Caki2 (cell line): Measurements from ENCODE around the gene TSEN2. TPM values are rescaled to one million over a fixed set of nuclear protein-coding genes. Genes with fewer than 3 reads are reported as not detected.
"Not testable (repeated sequence)": the region's sequence is repeated elsewhere in the genome, so short reads cannot be mapped to it uniquely, and the experiment has no call there.

Experiments used
- DNase-seq: peaks from one replicate; pipeline ENCODE4 v3.0.0-alpha.2; 2015; ENCODE audit warnings: low read depth
- in situ Hi-C: cut with HindIII; loops from 2 replicates; pipeline ENCODE4 v1.10.0; 2016; ENCODE audit warnings: low sequenced_read_pairs, low pct_unique_long_range_greater_than_20kb, mixed read lengths
- total RNA-seq: library from RNA; depleted of rRNA; stranded (reverse); fragments of >200 nt; shearing (Covaris generic); gene quantifications from 2 replicates; pipeline ENCODE4 v1.2.3, GENCODE V29; 2014; ENCODE audit warnings: low replicate concordance; rRNA removed

Gene TSEN2
- total RNA-seq: 19.0 and 25.4 TPM in 2 replicates

GRCh38 chr3:12484198-12484982 lies at the start of gene TSEN2:
Gene TSEN2 (plus strand): TSS chr3:12484480. CDS start chr3:12489801, 5,321 bp downstream.
- in situ Hi-C loops: no loop called here
- peak; percentile 93 for DNase-seq

DNA sequence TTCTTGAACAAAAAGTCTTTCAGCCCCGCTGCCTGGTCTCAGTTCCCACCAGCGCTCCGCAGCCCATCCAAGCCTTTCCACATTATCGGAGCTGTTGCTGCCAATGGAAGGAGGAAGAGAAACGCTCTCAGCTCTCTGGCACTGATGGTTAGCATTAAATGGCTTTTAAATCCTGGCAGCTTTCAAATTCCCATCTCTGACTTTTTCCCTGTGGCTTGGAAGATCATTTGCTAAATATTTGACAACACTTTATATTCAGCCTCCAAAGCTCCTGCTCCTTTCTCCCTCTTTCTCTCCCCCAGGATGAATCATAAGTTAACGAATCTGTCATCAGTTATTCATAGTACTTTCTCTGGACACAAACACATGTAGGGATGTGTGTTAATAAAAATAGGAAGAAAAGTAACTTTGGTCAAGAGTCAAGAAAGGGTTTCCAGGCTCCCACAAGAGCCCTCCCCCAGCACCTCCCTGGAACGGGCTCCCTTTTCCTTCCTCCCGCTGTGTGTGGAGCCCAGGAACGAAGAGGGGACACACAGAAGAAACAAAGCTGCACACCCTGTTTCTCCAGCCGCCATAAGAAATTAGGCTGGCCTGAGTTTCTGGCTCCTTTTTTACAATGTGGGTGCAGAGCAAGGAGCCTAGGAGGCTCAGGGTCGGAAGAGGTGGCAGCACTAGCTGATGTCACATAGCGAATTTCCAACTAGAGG lies 47.6 kb upstream of the TSEN2 start:
- in situ Hi-C loops: no loop called here
- DNase-seq: no peak

- in situ Hi-C loops: no loop called here
Observed at GRCh38 chr3:12437221-12437605, 47.1 kb upstream of the TSEN2 start.

DNA sequence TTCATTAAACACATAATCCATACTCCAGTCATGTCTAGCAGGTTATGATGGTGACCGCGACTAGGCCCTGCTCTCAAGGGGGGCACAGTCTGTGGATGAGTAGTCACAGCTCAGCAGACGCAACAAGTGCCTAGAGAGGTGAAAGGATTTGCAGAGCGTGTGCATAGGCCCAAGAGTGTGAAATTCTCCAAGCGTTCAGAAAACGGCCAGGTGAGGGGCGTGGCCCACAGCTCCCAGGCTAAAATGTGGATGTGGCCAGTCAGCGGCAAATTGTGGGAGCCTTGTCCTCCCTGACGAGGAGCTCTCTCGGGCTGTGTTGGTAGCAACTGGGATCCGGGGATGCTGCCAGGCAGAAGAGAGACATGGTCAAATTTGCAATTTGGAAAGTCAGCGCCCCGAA lies 46.4 kb upstream of the TSEN2 start:
- no peak for DNase-seq
- in situ Hi-C loops: no loop called here

More at GRCh38 chr3:12437221-12437605, 47.1 kb upstream of the TSEN2 start:
- DNase-seq: no peak

DNA sequence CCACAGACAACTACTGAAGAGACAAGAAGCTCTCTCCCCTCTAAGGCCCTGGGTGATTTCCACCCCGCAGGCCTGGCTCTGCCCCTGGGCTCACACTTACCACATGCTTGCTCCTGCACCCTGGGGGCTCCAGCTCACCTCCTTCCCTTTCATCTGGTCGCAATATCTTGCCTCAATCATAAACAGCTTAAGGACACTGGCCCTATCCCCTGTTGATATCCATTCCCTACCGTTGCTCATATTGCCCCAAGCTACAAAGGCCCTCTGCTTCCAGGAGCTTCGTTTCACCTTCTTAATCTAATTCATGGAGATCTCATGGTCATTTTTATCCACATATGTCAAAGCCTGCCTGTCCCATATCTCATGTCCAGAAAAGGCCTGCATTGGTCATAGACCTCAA lies 46.0 kb upstream of the TSEN2 start:
- no peak for DNase-seq

GRCh38 chr3:12439161-12439940 lies 44.9 kb upstream of the TSEN2 start:
- in situ Hi-C loops: no loop called here
- DNase-seq: no peak

More for the DNA sequence above, 46.0 kb upstream of the TSEN2 start:
- in situ Hi-C loops: no loop called here

- no peak for DNase-seq
- in situ Hi-C loops: no loop called here
Observed at GRCh38 chr3:12440927-12441714, 43.2 kb upstream of the TSEN2 start.

DNA sequence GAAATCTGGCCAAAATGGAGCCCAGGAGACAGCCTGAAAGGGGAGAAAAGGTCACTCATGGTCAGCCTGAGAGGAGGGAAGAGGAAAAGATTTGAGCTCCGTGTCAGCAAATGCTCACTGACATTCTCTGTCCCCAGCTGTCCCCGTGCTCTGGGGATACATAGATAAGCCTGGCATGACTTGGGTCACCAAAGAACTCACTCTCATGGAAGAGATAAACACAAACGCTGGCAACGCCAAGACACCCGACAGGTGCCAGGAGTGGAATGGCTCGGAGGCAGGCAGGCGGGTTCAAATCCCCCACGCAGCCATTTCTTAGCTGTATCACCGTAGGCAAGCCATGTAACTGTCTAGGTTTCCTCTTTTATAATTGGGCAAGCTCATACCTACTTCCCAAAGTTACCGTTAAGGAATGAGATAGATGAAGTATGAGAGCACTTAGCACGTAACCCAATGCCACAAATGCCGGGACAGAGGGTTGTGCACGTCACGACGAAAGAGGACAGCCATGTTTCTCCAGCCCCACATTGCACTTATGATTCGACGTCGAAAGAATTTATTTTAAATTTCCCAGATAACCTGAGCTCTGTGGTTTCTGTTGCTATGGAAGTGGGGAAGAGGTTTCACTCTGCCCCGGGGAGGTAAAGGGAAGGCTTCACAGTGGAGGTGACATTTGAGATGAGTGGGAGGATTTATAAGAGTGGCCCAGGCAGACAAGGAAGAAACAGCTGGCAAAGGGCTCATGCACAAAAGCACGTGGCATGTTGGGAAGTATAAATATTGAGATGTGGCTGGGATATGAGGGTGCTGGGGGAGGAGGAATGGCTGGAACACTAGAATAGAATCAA lies 41.4 kb upstream of the TSEN2 start:
- in situ Hi-C loops: no loop called here
- no peak for DNase-seq

DNA sequence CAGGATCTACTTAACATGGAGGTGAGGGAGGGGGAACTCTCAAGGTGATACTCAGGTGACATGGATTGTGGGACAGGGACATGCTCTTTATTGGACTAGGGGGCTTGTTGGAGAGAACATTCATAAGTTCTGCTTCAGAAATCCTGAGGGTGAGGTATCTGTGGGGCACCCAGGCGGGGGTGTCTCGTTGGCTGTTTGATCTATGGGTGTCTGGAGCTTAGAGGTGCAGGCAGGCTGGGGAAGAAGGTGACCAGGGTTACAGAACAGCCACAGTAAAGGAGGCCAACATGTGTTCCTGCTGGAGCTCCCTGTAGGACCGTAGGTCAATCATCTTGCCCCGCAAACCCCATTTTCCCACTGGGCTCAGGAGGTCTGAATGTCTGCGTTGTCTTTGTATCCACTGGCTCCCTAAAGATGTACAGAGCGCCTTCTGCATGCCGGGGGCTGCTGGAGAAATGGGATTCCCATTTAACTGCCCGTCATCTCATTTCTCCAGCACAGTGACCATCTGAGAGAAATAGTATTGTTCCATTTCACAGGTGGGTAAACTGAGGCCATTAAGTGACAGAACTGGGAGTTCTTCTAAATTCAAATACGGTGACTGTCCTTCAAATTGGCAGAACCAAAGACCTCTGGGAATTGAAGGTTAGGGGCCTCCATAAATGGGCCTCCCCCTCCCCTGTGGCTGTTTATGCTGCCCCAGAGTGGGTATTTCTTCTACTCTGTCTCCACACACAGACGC lies 40.3 kb upstream of the TSEN2 start:
- in situ Hi-C loops: no loop called here
- no peak for DNase-seq

- in situ Hi-C loops: no loop called here
- DNase-seq: peak; percentile 15
Observed at GRCh38 chr3:12444582-12445471, 39.5 kb upstream of the TSEN2 start.

- in situ Hi-C loops: no loop called here
Observed at GRCh38 chr3:12445523-12446240, 38.6 kb upstream of the TSEN2 start.

GRCh38 chr3:12446298-12446697 lies 38.0 kb upstream of the TSEN2 start:
- no peak for DNase-seq
- in situ Hi-C loops: no loop called here

More at GRCh38 chr3:12445523-12446240, 38.6 kb upstream of the TSEN2 start:
- DNase-seq: no peak

DNA sequence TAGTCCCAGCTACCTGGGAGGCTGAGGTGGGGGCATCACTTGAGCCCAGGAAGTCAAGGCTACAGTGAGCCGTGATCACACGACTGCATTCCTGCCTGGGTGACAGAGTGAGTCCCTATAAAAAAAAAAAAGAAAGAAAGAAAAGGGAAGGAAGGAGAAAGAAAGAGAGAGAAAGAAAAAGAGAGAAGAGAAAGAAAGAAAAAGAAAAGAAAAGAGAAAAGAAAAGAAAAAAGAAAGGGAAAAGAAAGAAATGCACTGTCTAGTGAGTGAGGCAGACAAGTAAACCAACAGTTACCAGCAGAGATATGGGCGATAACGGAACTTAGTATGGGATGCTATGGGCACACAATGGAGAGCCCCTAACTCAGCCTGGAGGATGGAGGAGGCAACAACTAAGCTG lies 37.2 kb upstream of the TSEN2 start:
- DNase-seq: no peak
- in situ Hi-C loops: no loop called here

DNA sequence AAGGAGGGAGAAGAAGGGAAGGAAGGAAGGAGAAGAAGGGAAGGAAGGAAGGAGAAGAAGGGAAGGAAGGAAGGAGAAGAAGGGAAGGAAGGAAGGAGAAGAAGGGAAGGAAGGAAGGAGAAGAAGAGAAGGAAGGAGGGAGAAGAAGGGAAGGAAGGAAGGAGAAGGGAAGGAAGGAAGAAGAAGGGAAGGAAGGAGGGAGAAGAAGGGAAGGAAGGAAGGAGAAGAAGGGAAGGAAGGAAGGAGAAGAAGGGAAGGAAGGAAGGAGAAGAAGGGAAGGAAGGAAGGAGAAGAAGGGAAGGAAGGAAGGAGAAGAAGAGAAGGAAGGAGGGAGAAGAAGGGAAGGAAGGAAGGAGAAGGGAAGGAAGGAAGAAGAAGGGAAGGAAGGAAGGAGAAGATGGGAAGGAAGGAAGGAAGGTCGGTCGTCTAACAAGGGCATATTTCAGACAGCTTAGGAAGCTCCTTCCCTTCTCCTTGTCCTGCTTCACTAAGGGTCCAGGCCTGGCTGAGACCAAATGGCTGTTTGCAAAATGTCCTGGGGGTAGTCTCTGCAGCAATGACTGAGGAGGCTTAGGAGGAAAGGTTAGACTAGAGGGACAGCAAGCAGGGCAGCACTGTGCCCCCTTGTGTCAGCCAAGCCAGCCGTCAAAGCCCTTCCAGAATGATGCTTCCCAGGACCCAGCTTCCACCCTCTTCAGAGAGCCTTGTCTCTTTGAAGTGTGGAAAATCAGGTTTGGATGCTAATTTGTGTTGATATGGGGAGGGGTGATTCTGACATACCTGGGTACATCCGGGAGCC lies 35.7 kb upstream of the TSEN2 start:
- DNase-seq: not testable (repeated sequence)

More for the DNA sequence above, 35.7 kb upstream of the TSEN2 start:
- in situ Hi-C loops: not testable (repeated sequence)
